Rectal smooth muscle tissue (tissue), 1 donor: ENCODE results near the gene CA12.
"Not testable (repeated sequence)": the region's sequence is repeated elsewhere in the genome, so short reads cannot be mapped to it uniquely, and the experiment has no call there.

ENCODE experiments used
- H3K27ac ChIP-seq: one replicate; pipeline ENCODE4 v1.7.0; 2013; ENCODE audit warnings: low read depth, low read length, inconsistent platforms
- H3K27me3 ChIP-seq: one replicate; pipeline ENCODE4 v1.7.0; 2013; ENCODE audit warnings: low read length; ENCODE audit not compliant: control insufficient read depth, insufficient read depth
- H3K36me3 ChIP-seq: one replicate; pipeline ENCODE4 v1.7.0; 2013; ENCODE audit warnings: low read length; ENCODE audit not compliant: control insufficient read depth, insufficient read depth
- H3K4me1 ChIP-seq: one replicate; pipeline ENCODE4 v1.7.0; 2013; ENCODE audit warnings: low read length; ENCODE audit not compliant: control insufficient read depth, insufficient read depth
- H3K4me3 ChIP-seq: one replicate; pipeline ENCODE4 v1.7.0; 2013; ENCODE audit warnings: low read length
- H3K9ac ChIP-seq: one replicate; pipeline ENCODE4 v1.7.0; 2013; ENCODE audit warnings: low read length

The CA12 gene

GRCh38 chr15:63381301-63382204 lies at the start of gene CA12:
CA12 (minus strand) TSS chr15:63381846; CDS start chr15:63381720, 126 bp downstream.
- Histone ChIP-seq H3K27me3 (peaks cover 13% of the 10 kb centered on the region), H3K9ac (no peak within 1 kb of the TSS), H3K4me3 (peak within 1 kb of the TSS; percentile 70), H3K36me3 (no peaks in the 10 kb centered on the region), H3K27ac (no peak within 1 kb of the TSS), H3K4me1 (peaks cover 3% of the 10 kb centered on the region)

- H3K4me1 ChIP-seq = no peaks in the 10 kb centered on the region
- H3K36me3 ChIP-seq = no peaks in the 10 kb centered on the region
- H3K27ac ChIP-seq = no peak overlapping the region
- H3K4me3 ChIP-seq = no peak overlapping the region
- no peak overlapping the region for H3K9ac ChIP-seq
- H3K27me3 ChIP-seq = no peaks in the 10 kb centered on the region
These were observed 49.3 kb upstream of the CA12 start for GRCh38 chr15:63430766-63431451.

GRCh38 chr15:63426552-63426951 lies 44.9 kb upstream of the CA12 start:
- Histone ChIP-seq H3K27me3 (no peaks in the 10 kb centered on the region), H3K36me3 (no peaks in the 10 kb centered on the region), H3K4me3 (no peak overlapping the region), H3K4me1 (no peaks in the 10 kb centered on the region), H3K9ac (no peak overlapping the region), H3K27ac (no peak overlapping the region)

- Histone ChIP-seq H3K4me1 (no peaks in the 10 kb centered on the region), H3K4me3 (no peak overlapping the region), H3K36me3 (no peaks in the 10 kb centered on the region), H3K27me3 (no peaks in the 10 kb centered on the region), H3K27ac (no peak overlapping the region), H3K9ac (no peak overlapping the region)
These were observed 43.9 kb upstream of the CA12 start for GRCh38 chr15:63425426-63425985.

DNA sequence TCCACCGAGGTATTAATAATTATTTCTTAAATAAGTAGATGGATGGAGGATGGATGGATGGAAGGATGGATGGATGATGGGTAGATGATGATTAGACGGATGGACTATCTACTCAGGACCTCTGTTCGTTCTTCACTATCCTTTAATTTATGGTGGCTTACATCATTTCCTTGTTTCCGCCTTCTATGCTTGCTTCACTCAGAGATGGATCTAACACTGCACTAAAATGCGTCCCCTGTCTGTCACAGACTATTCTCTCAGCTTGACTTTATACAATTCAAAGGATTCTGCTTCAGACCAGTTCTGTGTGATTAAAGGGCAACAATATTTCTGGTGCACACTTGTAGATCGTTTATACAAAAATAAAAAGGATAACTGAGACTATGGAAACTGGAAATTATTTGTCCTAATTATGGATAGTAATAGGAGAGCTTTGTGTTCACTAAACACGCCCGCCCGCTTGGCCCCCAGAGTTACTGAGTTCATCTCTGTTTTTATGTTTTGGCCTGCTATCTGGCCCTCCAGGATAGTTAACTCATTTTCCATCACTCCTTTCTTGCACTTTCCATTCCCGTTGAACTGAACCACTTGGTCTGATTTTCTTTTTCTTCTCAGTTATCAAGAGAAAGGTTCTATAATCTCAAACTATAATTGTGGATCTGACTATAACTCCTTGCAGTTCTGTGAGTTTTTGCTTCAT lies 41.4 kb upstream of the CA12 start:
- Histone ChIP-seq H3K27ac (no peak overlapping the region), H3K4me1 (no peaks in the 10 kb centered on the region), H3K27me3 (no peaks in the 10 kb centered on the region), H3K36me3 (no peaks in the 10 kb centered on the region), H3K4me3 (no peak overlapping the region), H3K9ac (no peak overlapping the region)

DNA sequence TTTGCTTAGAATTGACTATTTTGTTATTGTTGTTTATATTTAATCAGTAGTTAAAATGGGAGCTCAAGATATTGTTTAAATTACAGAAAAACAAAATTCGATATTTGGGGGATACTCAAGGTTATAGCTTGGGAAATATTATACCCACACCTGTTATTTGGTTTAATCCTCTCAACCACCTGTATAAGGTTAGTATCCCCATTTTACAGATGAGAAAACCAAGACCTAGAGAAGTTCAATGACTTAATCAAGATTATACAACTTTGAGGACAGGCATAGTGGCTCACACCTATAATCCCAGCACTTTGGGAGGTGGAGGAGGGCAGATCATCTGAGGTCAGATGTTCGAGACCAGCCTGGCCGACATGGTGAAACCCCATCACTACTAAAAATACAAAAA lies 39.8 kb upstream of the CA12 start:
- no peaks in the 10 kb centered on the region for H3K36me3 ChIP-seq
- H3K4me1 ChIP-seq = no peaks in the 10 kb centered on the region
- no peak overlapping the region for H3K9ac ChIP-seq
- no peak overlapping the region for H3K4me3 ChIP-seq
- no peak overlapping the region for H3K27ac ChIP-seq
- H3K27me3 ChIP-seq = no peaks in the 10 kb centered on the region

DNA sequence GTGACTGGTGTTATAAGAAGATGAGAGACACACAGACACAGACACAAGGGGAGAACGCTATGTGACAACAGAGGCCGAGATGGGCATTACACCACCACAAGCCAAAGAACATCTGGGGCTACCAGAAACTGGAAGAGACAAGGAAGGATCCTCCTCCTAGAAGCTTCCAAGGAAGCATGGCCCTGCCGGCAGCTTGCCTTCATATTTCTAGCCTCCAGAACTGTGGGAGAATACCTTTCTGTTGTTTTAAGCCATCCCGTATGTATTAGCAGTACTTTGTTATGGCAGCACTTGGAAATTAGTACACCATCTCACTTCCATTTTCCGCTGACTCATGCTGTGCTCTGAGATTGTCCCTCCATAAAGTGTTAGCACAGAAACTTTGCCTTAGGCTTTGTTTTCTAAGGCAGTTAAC lies 38.7 kb upstream of the CA12 start:
- H3K27ac ChIP-seq = no peak overlapping the region
- H3K27me3 ChIP-seq = no peaks in the 10 kb centered on the region
- no peak overlapping the region for H3K9ac ChIP-seq
- H3K4me3 ChIP-seq = no peak overlapping the region
- H3K4me1 ChIP-seq = no peaks in the 10 kb centered on the region
- H3K36me3 ChIP-seq = no peaks in the 10 kb centered on the region

GRCh38 chr15:63418811-63419210 lies 37.2 kb upstream of the CA12 start:
- Histone ChIP-seq H3K36me3 (no peaks in the 10 kb centered on the region), H3K4me3 (no peak overlapping the region), H3K27me3 (no peaks in the 10 kb centered on the region), H3K4me1 (no peaks in the 10 kb centered on the region), H3K9ac (no peak overlapping the region), H3K27ac (no peak overlapping the region)

GRCh38 chr15:63417721-63418120 lies 36.1 kb upstream of the CA12 start:
- H3K27me3 ChIP-seq = no peaks in the 10 kb centered on the region
- no peaks in the 10 kb centered on the region for H3K4me1 ChIP-seq
- H3K9ac ChIP-seq = no peak overlapping the region
- H3K27ac ChIP-seq = no peak overlapping the region
- no peaks in the 10 kb centered on the region for H3K36me3 ChIP-seq
- no peak overlapping the region for H3K4me3 ChIP-seq

DNA sequence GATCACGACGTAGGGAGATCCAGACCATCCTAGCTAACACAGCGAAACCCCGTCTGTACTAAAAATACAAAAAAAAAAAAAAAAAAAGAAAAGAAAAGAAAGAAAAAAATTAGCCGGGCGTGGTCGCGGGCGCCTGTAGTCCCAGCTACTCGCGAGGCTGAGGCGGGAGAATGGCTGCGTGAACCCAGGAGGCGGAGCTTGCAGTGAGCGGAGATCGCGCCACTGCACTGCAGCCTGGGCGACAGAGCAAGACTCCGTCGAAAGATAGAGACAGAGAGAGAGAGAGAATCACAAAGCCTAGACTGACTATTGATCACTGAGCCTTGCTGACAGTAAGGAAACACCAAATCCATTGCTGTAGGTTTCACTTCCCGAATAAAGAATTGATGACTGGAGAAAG lies 35.6 kb upstream of the CA12 start:
- not testable (repeated sequence) for H3K9ac ChIP-seq, H3K27me3 ChIP-seq, H3K4me1 ChIP-seq, H3K27ac ChIP-seq, H3K4me3 ChIP-seq, H3K36me3 ChIP-seq

DNA sequence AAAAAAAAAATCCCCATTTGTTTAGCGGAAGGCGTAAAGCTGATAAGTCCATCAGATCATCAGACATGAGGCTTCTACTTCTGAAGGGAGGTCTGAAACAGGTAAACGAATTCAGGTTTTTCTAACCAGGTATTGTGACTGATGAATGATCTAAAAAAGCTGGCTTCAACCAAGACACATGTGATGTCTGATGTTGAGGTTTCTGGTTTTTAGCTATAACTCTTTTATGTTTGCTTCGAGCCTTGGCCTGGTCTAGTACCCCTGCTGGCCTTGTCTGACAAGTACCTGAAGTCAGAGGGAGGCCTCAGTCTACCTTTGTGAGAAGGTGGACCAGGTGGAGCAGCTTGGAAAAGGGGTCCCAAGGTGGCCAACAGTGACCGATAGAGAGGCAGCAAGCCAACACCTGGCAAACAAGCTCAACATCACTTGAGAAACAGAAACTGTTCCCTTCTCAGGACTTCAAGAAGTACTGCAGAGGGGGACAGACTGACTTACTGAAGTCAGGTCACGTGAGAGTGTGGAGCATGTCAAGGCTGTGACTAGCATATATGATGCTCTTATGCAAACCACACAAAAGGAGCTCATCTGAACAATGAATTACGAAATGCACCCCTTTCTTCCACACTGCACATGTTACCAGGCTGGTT lies 33.0 kb upstream of the CA12 start:
- Histone ChIP-seq H3K4me1 (no peaks in the 10 kb centered on the region), H3K36me3 (no peaks in the 10 kb centered on the region), H3K9ac (no peak overlapping the region), H3K4me3 (no peak overlapping the region), H3K27ac (no peak overlapping the region), H3K27me3 (no peaks in the 10 kb centered on the region)

DNA sequence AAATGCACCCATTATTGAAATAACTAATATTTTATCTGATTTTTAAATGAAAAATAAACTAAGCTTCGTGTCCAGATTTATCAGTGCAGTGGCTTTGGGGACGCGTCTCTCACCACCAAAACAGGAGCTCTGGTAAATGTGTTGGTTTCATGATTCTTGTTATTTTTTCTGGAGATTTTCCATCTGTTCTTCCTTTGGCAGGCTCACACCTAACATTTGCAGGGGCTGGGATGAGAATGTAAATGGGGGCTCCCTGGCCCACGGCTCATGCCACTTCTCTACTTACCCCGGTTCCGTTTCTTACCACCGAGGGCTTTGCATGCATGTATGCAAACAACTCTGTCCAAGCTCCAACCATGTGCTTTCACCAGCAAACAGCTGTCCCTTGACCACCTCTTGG lies 30.9 kb upstream of the CA12 start:
- H3K4me3 ChIP-seq = no peak overlapping the region
- H3K27me3 ChIP-seq = no peaks in the 10 kb centered on the region
- no peaks in the 10 kb centered on the region for H3K4me1 ChIP-seq
- no peaks in the 10 kb centered on the region for H3K36me3 ChIP-seq
- H3K27ac ChIP-seq = no peak overlapping the region
- no peak overlapping the region for H3K9ac ChIP-seq
